ENCODE results near the gene DNMBP. TPM values are rescaled to one million over a fixed set of nuclear protein-coding genes. Genes with fewer than 3 reads are reported as not detected.

Gene DNMBP
- total RNA-seq, 1 experiment from 2014 or later, result 60.3 TPM

DNA sequence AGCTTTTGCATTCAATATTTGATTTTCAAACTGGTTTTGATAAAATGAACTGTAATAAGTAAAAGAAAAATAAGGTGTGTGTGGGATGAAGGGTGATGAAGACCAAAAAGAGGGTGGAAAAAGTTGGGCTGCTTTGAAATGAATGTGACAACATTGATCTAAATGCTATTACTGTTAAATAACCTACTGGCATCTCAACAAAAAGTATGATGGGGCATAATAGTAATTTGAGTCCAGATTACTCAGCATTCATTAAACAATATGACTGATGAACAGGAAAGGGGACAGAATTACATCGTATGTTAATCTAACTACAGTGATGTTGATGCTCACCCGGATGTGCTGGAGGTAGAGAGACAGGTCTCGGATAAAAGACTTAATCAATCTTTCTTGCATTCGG, 115.1 kb downstream of the DNMBP start:
- Histone ChIP-seq H3K9me2 (ENCODE audit: insufficient read depth) (no peaks in the 10 kb centered on the region), H3K9me3 (ENCODE audit: control insufficient read depth in 1 of 2, insufficient read depth in 1 of 2, low read depth in 1 of 2, low read length in 2 of 2) (no peaks in the 10 kb centered on the region), H3K4me3 (replicated peaks in 1 of 2; ENCODE audit: low read depth in 1 of 2, low read length in 2 of 2) (no peak overlapping the region), H3K9ac (ENCODE audit: low read length) (no peak overlapping the region), H4K20me1 (ENCODE audit: insufficient read depth) (no peaks in the 10 kb centered on the region), H3K4me2 (ENCODE audit: low read length) (no peak overlapping the region), H3K36me3 (ENCODE audit: control insufficient read depth in 1 of 2, insufficient read depth in 2 of 2, low read length in 2 of 2) (peaks cover 64 to 76% of the 10 kb centered on the region in 2 experiments), H3K4me1 (ENCODE audit: control insufficient read depth in 1 of 2, insufficient read depth in 2 of 2, low read length in 2 of 2) (no peaks in the 10 kb centered on the region), H3K27me3 (ENCODE audit: insufficient read depth, low read length) (no peaks in the 10 kb centered on the region), H3K27ac (ENCODE audit: low read depth, low read length) (no peak overlapping the region), H2AFZ (ENCODE audit: low read depth, low read length, poor library complexity, severe bottlenecking) (no peak overlapping the region), H3K79me2 (ENCODE audit: insufficient read depth, low read length) (no peaks in the 10 kb centered on the region)
- intact Hi-C loops (cut with micrococcal nuclease), result no loop called here
- CTCF ChIA-PET, result no interaction called here
- POLR2A ChIA-PET, result interaction anchor here (0.6 kb wide), 1 partner anchor 20 kb away, joined by 3 read pairs; no protein-coding TSS in a partner anchor
- DNase-seq (ENCODE audit: low read depth, low spot score) (no peak), ATAC-seq (no peak)
- no TSS peak for BruUV-seq (replicated peaks)
- RAD21 ChIA-PET (ENCODE audit: low non-redundant PET in 1 of 2, low total read pairs in 2 of 2, uncharacterized antibody in 2 of 2, unreplicated experiment in 2 of 2), result no interaction called here
- TF ChIP-seq TCF7L2 (IDR thresholded peaks at IDR 0.05; ENCODE audit: borderline replicate concordance, extremely low read depth, insufficient read depth, insufficient read length) (no peak), ELF1 (IDR thresholded peaks at IDR 0.05; ENCODE audit: borderline replicate concordance, low read depth) (no peak), POLR2A (IDR thresholded peaks at IDR 0.05; ENCODE audit: borderline replicate concordance, extremely low read depth, insufficient read depth, insufficient read length) (no peak), EZH2 (IDR thresholded peaks at IDR 0.05) (no peak)
- TF ChIP-seq, protein P1, sequence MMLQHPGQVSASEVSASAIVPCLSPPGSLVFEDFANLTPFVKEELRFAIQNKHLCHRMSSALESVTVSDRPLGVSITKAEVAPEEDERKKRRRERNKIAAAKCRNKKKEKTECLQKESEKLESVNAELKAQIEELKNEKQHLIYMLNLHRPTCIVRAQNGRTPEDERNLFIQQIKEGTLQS (IDR thresholded peaks at IDR 0.05), result no peak
- TF ChIP-seq, protein P2, sequence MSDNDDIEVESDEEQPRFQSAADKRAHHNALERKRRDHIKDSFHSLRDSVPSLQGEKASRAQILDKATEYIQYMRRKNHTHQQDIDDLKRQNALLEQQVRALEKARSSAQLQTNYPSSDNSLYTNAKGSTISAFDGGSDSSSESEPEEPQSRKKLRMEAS (IDR thresholded peaks at IDR 0.05), result no peak

DNA sequence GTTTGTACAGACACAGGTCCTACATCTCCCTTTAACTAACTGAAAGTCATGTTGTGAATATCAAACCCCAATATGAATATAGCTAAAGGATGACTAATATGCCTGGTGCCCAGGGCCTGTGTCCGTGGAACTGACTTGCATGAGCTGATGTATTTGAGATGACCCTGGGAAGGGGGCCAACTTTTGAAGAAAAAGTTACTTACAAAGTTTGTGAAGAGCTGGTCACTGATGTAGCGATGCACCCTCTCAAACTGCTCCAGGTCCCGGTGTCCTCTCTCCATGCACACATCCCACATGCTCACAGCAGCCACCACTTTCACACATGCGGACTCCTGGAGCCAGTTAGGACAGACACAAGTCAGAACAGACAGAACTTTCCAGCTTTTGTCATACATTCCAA, 121.1 kb downstream of the DNMBP start:
- intact Hi-C loops (cut with micrococcal nuclease), result no loop called here
- Histone ChIP-seq H2AFZ (ENCODE audit: low read depth, low read length, poor library complexity, severe bottlenecking) (no peak overlapping the region), H3K9ac (ENCODE audit: low read length) (no peak overlapping the region), H3K4me2 (ENCODE audit: low read length) (no peak overlapping the region), H3K4me3 (replicated peaks in 1 of 2; ENCODE audit: low read depth in 1 of 2, low read length in 2 of 2) (no peak overlapping the region), H3K27ac (ENCODE audit: low read depth, low read length) (no peak overlapping the region), H4K20me1 (ENCODE audit: insufficient read depth) (no peaks in the 10 kb centered on the region), H3K36me3 (ENCODE audit: control insufficient read depth in 1 of 2, insufficient read depth in 2 of 2, low read length in 2 of 2) (peaks cover 63 to 65% of the 10 kb centered on the region in 2 experiments), H3K9me2 (ENCODE audit: insufficient read depth) (no peaks in the 10 kb centered on the region), H3K9me3 (ENCODE audit: control insufficient read depth in 1 of 2, insufficient read depth in 1 of 2, low read depth in 1 of 2, low read length in 2 of 2) (no peaks in the 10 kb centered on the region), H3K79me2 (ENCODE audit: insufficient read depth, low read length) (no peaks in the 10 kb centered on the region), H3K27me3 (ENCODE audit: insufficient read depth, low read length) (no peaks in the 10 kb centered on the region), H3K4me1 (ENCODE audit: control insufficient read depth in 1 of 2, insufficient read depth in 2 of 2, low read length in 2 of 2) (no peaks in the 10 kb centered on the region)
- ATAC-seq (no peak), DNase-seq (ENCODE audit: low read depth, low spot score) (no peak)
- TF ChIP-seq SP1 (IDR thresholded peaks at IDR 0.05; ENCODE audit: low read depth) (no peak), CEBPB (IDR thresholded peaks at IDR 0.05; ENCODE audit: low read depth) (no peak), EGR1 (IDR thresholded peaks at IDR 0.05; ENCODE audit: low read depth) (no peak), RAD21 (IDR thresholded peaks at IDR 0.05; ENCODE audit: low read depth) (no peak), ELF1 (IDR thresholded peaks at IDR 0.05; ENCODE audit: borderline replicate concordance, low read depth) (no peak), POLR2A (IDR thresholded peaks at IDR 0.05; ENCODE audit: borderline replicate concordance, extremely low read depth, insufficient read depth, insufficient read length) (no peak), EZH2phosphoT487 (IDR thresholded peaks at IDR 0.05; ENCODE audit: borderline replicate concordance) (no peak), SRF (IDR thresholded peaks at IDR 0.05; ENCODE audit: low read depth) (no peak), JUND (IDR thresholded peaks at IDR 0.05) (no peak)
- TF ChIP-seq, protein P3, sequence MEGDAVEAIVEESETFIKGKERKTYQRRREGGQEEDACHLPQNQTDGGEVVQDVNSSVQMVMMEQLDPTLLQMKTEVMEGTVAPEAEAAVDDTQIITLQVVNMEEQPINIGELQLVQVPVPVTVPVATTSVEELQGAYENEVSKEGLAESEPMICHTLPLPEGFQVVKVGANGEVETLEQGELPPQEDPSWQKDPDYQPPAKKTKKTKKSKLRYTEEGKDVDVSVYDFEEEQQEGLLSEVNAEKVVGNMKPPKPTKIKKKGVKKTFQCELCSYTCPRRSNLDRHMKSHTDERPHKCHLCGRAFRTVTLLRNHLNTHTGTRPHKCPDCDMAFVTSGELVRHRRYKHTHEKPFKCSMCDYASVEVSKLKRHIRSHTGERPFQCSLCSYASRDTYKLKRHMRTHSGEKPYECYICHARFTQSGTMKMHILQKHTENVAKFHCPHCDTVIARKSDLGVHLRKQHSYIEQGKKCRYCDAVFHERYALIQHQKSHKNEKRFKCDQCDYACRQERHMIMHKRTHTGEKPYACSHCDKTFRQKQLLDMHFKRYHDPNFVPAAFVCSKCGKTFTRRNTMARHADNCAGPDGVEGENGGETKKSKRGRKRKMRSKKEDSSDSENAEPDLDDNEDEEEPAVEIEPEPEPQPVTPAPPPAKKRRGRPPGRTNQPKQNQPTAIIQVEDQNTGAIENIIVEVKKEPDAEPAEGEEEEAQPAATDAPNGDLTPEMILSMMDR (IDR thresholded peaks at IDR 0.05 in 2 of 3, conservative IDR thresholded peaks at IDR 0.05 in 1 of 3; ENCODE audit: borderline replicate concordance in 1 of 3, insufficient read depth in 1 of 3, low read depth in 2 of 3, low read length in 2 of 3), result no peak
- TF ChIP-seq, protein P4, sequence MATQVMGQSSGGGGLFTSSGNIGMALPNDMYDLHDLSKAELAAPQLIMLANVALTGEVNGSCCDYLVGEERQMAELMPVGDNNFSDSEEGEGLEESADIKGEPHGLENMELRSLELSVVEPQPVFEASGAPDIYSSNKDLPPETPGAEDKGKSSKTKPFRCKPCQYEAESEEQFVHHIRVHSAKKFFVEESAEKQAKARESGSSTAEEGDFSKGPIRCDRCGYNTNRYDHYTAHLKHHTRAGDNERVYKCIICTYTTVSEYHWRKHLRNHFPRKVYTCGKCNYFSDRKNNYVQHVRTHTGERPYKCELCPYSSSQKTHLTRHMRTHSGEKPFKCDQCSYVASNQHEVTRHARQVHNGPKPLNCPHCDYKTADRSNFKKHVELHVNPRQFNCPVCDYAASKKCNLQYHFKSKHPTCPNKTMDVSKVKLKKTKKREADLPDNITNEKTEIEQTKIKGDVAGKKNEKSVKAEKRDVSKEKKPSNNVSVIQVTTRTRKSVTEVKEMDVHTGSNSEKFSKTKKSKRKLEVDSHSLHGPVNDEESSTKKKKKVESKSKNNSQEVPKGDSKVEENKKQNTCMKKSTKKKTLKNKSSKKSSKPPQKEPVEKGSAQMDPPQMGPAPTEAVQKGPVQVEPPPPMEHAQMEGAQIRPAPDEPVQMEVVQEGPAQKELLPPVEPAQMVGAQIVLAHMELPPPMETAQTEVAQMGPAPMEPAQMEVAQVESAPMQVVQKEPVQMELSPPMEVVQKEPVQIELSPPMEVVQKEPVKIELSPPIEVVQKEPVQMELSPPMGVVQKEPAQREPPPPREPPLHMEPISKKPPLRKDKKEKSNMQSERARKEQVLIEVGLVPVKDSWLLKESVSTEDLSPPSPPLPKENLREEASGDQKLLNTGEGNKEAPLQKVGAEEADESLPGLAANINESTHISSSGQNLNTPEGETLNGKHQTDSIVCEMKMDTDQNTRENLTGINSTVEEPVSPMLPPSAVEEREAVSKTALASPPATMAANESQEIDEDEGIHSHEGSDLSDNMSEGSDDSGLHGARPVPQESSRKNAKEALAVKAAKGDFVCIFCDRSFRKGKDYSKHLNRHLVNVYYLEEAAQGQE (IDR thresholded peaks at IDR 0.05; ENCODE audit: low read depth), result no peak
- TF ChIP-seq, protein P2 (IDR thresholded peaks at IDR 0.05), result no peak
- TF ChIP-seq, protein P1 (IDR thresholded peaks at IDR 0.05), result no peak
- ChIA-PET RAD21 (ENCODE audit: low non-redundant PET in 1 of 2, low total read pairs in 2 of 2, uncharacterized antibody in 2 of 2, unreplicated experiment in 2 of 2) (no interaction called here), POLR2A (no interaction called here), CTCF (no interaction called here)
- no TSS peak for BruUV-seq (replicated peaks)
